H1 (cell line): ENCODE data around the gene TMEM150A. TPM values are rescaled to one million over a fixed set of nuclear protein-coding genes. Genes with fewer than 3 reads are reported as not detected.

Source experiments
- CTCF ChIA-PET: fragments of 300-600 bp; sonication (Branson Sonifier 250); formaldehyde crosslinking; loops from one replicate; lab custom pipeline; 2021; ENCODE audit not compliant: partially characterized antibody; lab: Charles Lee
- POLR2A ChIA-PET: fragments of 300-600 bp; sonication (Branson Sonifier 250); formaldehyde crosslinking; loops from one replicate; lab custom pipeline; 2021; ENCODE audit warnings: inconsistent platforms; ENCODE audit not compliant: partially characterized antibody; lab: Charles Lee
- DNase-seq, 2 experiments: peaks; one replicate each; pipeline versions ENCODE4 v3.0.0 to v3.0.0-alpha.2; 2010 to 2022; ENCODE audit warnings: low spot score in 2 of 2, low read depth in 1 of 2, mixed read lengths in 1 of 2
- FAIRE-seq: peaks from 2 replicates; lab custom pipeline; 2011; peaks lifted over from hg19 to GRCh38; lab: Jason Lieb, UNC
- H2AFZ ChIP-seq: 2 replicates; pipeline ENCODE4 v1.8.1; 2012; ENCODE audit warnings: low read length, inconsistent platforms
- H2AK5ac ChIP-seq: 2 replicates; pipeline ENCODE4 v1.6.1; 2013; ENCODE audit warnings: low read depth, low read length
- H2BK120ac ChIP-seq: replicated peaks from 2 replicates; pipeline ENCODE3; 2013; ENCODE audit warnings: low read depth, low read length, inconsistent platforms
- H2BK12ac ChIP-seq: 2 replicates; pipeline ENCODE4 v1.6.1; 2013; ENCODE audit warnings: low read depth, low read length
- H2BK15ac ChIP-seq: 2 replicates; pipeline ENCODE4 v1.6.1; 2013; ENCODE audit warnings: low read length
- H2BK20ac ChIP-seq: 2 replicates; pipeline ENCODE4 v1.6.1; 2013; ENCODE audit warnings: low read length
- H2BK5ac ChIP-seq: 2 replicates; pipeline ENCODE4 v1.6.1; 2013; ENCODE audit warnings: low read depth, low read length
- H3K14ac ChIP-seq: 2 replicates; pipeline ENCODE4 v1.6.1; 2013; ENCODE audit warnings: inconsistent platforms; ENCODE audit not compliant: insufficient read length
- H3K18ac ChIP-seq: 2 replicates; pipeline ENCODE4 v1.6.1; 2013; ENCODE audit warnings: low read length; ENCODE audit errors: extremely low read depth
- H3K23ac ChIP-seq: 2 replicates; pipeline ENCODE4 v1.6.1; 2013; ENCODE audit warnings: inconsistent platforms; ENCODE audit not compliant: insufficient read length
- H3K23me2 ChIP-seq: 2 replicates; pipeline ENCODE4 v1.6.1; 2013; ENCODE audit warnings: low read depth, low read length
- H3K27ac ChIP-seq: 2 replicates; pipeline ENCODE4 v1.6.1; 2011; ENCODE audit warnings: low read depth, low read length, inconsistent platforms
- H3K27me3 ChIP-seq, 4 experiments: replicated peaks in 1 of 4; 1 replicate in 1 of 4; 2 replicates in 3 of 4; pipeline versions ENCODE4 v1.6.1 to v1.8.1; 2011 to 2013; ENCODE audit warnings: low read length in 3 of 4, mild to moderate bottlenecking in 3 of 4, inconsistent platforms in 2 of 4, mixed read lengths in 2 of 4, moderate library complexity in 1 of 4; ENCODE audit not compliant: control insufficient read depth in 3 of 4, insufficient read depth in 3 of 4; ENCODE audit errors: extremely low read depth in 1 of 4
- H3K36me3 ChIP-seq, 4 experiments: 2 replicates each; pipeline versions ENCODE4 v1.6.1 to v1.8.1; 2011 to 2013; ENCODE audit warnings: mild to moderate bottlenecking in 4 of 4, low read length in 3 of 4, moderate library complexity in 2 of 4, control low read depth in 1 of 4, inconsistent platforms in 1 of 4; ENCODE audit not compliant: insufficient read depth in 4 of 4, control insufficient read depth in 2 of 4
- H3K4ac ChIP-seq: replicated peaks from 2 replicates; pipeline ENCODE3; 2013; ENCODE audit warnings: low read length, low read depth, mixed read lengths, inconsistent platforms; ENCODE audit not compliant: insufficient read length
- H3K4me1 ChIP-seq, 4 experiments: replicated peaks in 1 of 4; 1 replicate in 1 of 4; 2 replicates in 3 of 4; pipeline versions ENCODE4 v1.6.1 to v1.8.1; 2011 to 2013; ENCODE audit warnings: low read length in 3 of 4, inconsistent platforms in 2 of 4, mixed read lengths in 1 of 4; ENCODE audit not compliant: insufficient read depth in 4 of 4, control insufficient read depth in 3 of 4
- H3K4me2 ChIP-seq, 2 experiments: 2 replicates each; pipeline versions ENCODE4 v1.6.1 to v1.8.1; 2011 to 2013; ENCODE audit warnings: low read depth in 2 of 2, low read length in 2 of 2, control low read depth in 1 of 2, inconsistent platforms in 1 of 2, mild to moderate bottlenecking in 1 of 2; ENCODE audit not compliant: insufficient read depth in 1 of 2
- H3K4me3 ChIP-seq, 4 experiments: fragments of 200-600, 300-600 bp in 1 of 4; sonication (generic), shearing (Covaris generic), sonication (Bioruptor Twin) in 1 of 4; 2 replicates each; pipeline versions ENCODE4 v1.5.1 to v1.8.1; 2011 to 2016; ENCODE audit warnings: low read length in 4 of 4, low read depth in 3 of 4, control low read depth in 2 of 4, inconsistent platforms in 2 of 4, mild to moderate bottlenecking in 2 of 4, mixed read lengths in 1 of 4, moderate library complexity in 1 of 4; ENCODE audit not compliant: insufficient read depth in 2 of 4; ENCODE audit errors: extremely low read depth in 1 of 4
- H3K56ac ChIP-seq: replicated peaks from 2 replicates; pipeline ENCODE3; 2013; ENCODE audit warnings: low read depth, mild to moderate bottlenecking, mixed read lengths, low read length, inconsistent platforms; ENCODE audit not compliant: insufficient read length
- H3K79me1 ChIP-seq: 2 replicates; pipeline ENCODE4 v1.6.1; 2013; ENCODE audit warnings: low read depth, low read length, control low read depth
- H3K79me2 ChIP-seq, 2 experiments: 2 replicates each; pipeline versions ENCODE4 v1.6.1 to v1.8.1; 2012 to 2013; ENCODE audit warnings: low read length in 2 of 2, mild to moderate bottlenecking in 2 of 2, inconsistent platforms in 1 of 2; ENCODE audit not compliant: insufficient read depth in 2 of 2, control insufficient read depth in 1 of 2
- H3K9ac ChIP-seq, 4 experiments: replicated peaks in 1 of 4; 1 replicate in 1 of 4; 2 replicates in 3 of 4; pipeline versions ENCODE4 v1.6.1 to v1.8.1; 2011 to 2013; ENCODE audit warnings: low read depth in 3 of 4, low read length in 3 of 4, control low read depth in 2 of 4, mild to moderate bottlenecking in 2 of 4, moderate library complexity in 2 of 4, inconsistent platforms in 1 of 4; ENCODE audit errors: extremely low read depth in 1 of 4
- H3K9me3 ChIP-seq, 2 experiments: 2 replicates each; pipeline versions ENCODE4 v1.6.1 to v1.8.1; 2012 to 2013; ENCODE audit warnings: mild to moderate bottlenecking in 2 of 2, moderate library complexity in 2 of 2, control low read depth in 1 of 2, inconsistent platforms in 1 of 2, low read depth in 1 of 2, low read length in 1 of 2, mixed read lengths in 1 of 2; ENCODE audit not compliant: insufficient read depth in 2 of 2
- H4K20me1 ChIP-seq, 2 experiments: replicated peaks in 1 of 2; 2 replicates each; pipeline versions ENCODE3 to v1.8.1; 2011 to 2013; ENCODE audit warnings: inconsistent platforms in 2 of 2, low read length in 2 of 2, mild to moderate bottlenecking in 1 of 2; ENCODE audit not compliant: insufficient read depth in 2 of 2, control insufficient read depth in 1 of 2
- H4K5ac ChIP-seq: 2 replicates; pipeline ENCODE4 v1.6.1; 2013; ENCODE audit warnings: low read length, low read depth, mixed read lengths, inconsistent platforms; ENCODE audit not compliant: insufficient read length
- H4K8ac ChIP-seq: 2 replicates; pipeline ENCODE4 v1.8.0; 2013; ENCODE audit warnings: mild to moderate bottlenecking, moderate library complexity, low read length, inconsistent platforms; ENCODE audit not compliant: insufficient read depth; ENCODE audit errors: extremely low read depth
- H4K91ac ChIP-seq: replicated peaks from 2 replicates; pipeline ENCODE3; 2013; ENCODE audit warnings: low read length, mixed read lengths, inconsistent platforms; ENCODE audit not compliant: insufficient read length
- BACH1 ChIP-seq: IDR thresholded peaks from 2 replicates; pipeline ENCODE4 v1.6.1; 2012; ENCODE audit warnings: low read length, improper control_type of control experiment
- BRCA1 ChIP-seq: IDR thresholded peaks from 2 replicates; pipeline ENCODE4 v1.6.1; 2012; ENCODE audit warnings: low read depth, low read length, improper control_type of control experiment
- HDAC2 ChIP-seq, 2 experiments: fragments of 300-600 bp in 1 of 2; sonication (generic) in 1 of 2; IDR thresholded peaks; 2 replicates each; pipeline ENCODE4 v1.6.1; 2011 to 2012; ENCODE audit warnings: low read depth in 2 of 2, low read length in 2 of 2, mild to moderate bottlenecking in 2 of 2, moderate library complexity in 2 of 2, borderline replicate concordance in 1 of 2, inconsistent platforms in 1 of 2
- NANOG ChIP-seq: IDR thresholded peaks from 2 replicates; pipeline ENCODE4 v1.6.1; 2011; ENCODE audit warnings: low read length, low read depth, mild to moderate bottlenecking, inconsistent platforms; ENCODE audit not compliant: insufficient read depth, poor library complexity, severe bottlenecking
- PHF8 ChIP-seq: fragments of 200-600 bp; sonication (generic); conservative IDR thresholded peaks from 2 replicates; pipeline ENCODE4 v1.7.1; 2012; ENCODE audit warnings: low read depth, mild to moderate bottlenecking, inconsistent platforms, low read length, moderate library complexity
- POU5F1 ChIP-seq: IDR thresholded peaks from 2 replicates; pipeline ENCODE4 v1.6.1; 2011; ENCODE audit warnings: low read depth, mild to moderate bottlenecking, low read length, moderate library complexity
- RFX5 ChIP-seq: IDR thresholded peaks from 2 replicates; pipeline ENCODE4 v1.6.1; 2011; ENCODE audit warnings: low read depth, low read length, improper control_type of control experiment, borderline replicate concordance
- SIRT6 ChIP-seq: IDR thresholded peaks from one replicate; pipeline ENCODE4 v1.7.1; 2012; ENCODE audit warnings: low read length, inconsistent platforms
- SIX5 ChIP-seq: IDR thresholded peaks from 2 replicates; pipeline ENCODE4 v1.6.1; 2011; ENCODE audit warnings: mild to moderate bottlenecking, low read depth, low read length
- TBP ChIP-seq: IDR thresholded peaks from 2 replicates; pipeline ENCODE4 v1.6.1; 2011; ENCODE audit warnings: low read depth, low read length, improper control_type of control experiment
- WGBS, 2 experiments: shearing (Covaris generic) in 1 of 2; methylation state at CpG; one replicate each; pipeline versions ENCODE4 v1.1.6 to v1.1.7; 2013 to 2015; ENCODE audit warnings: low lambda C conversion rate in 2 of 2, mixed read lengths in 2 of 2, inconsistent platforms in 1 of 2, low coverage in 1 of 2, missing lambda C conversion rate in 1 of 2; ENCODE audit not compliant: insufficient replicate concordance in 2 of 2, insufficient coverage in 1 of 2, insufficient read length in 1 of 2; ENCODE audit errors: extremely low coverage in 1 of 2, missing lambda C conversion rate in 1 of 2; 5-methylcytosine and 5-hydroxymethylcytosine counted together
- polyA plus RNA-seq, 7 experiments: library from polyadenylated mRNA; depleted of rRNA in 3 of 7; stranded (reverse) in 5 of 7; unstranded in 2 of 7; fragments of >200 nt in 5 of 7; fragments of 200-250 nt in 2 of 7; gene quantifications; 1 replicate in 5 of 7; 2 replicates in 1 of 7; 4 replicates in 1 of 7; pipeline versions ENCODE4 v1.2.1 to v1.2.3, GENCODE V29; 2011 to 2013; ENCODE audit warnings: missing spikeins in 2 of 7, mixed read lengths in 2 of 7
- total RNA-seq: library from RNA; stranded (reverse); fragmentation: NEBNext Ultra II Directional; extraction: Animal tissue kit (Norgen Biotek cat#: 25700); gene quantifications from 2 replicates; pipeline ENCODE4 v1.2.1, GENCODE V29; 2021

TMEM150A gene
- total and polyA plus RNA-seq, 2 of the 8 experiments (the other 6 are each of a cell fraction or from before 2014, with no cell fraction given): 19.8 to 29.9 TPM

- no peaks in the 10 kb centered on the region for H3K27me3 ChIP-seq
- no peak overlapping the region; the same call in 1 of the 2 replicates for H4K8ac ChIP-seq
- H3K4ac ChIP-seq: no peak overlapping the region
- H3K56ac ChIP-seq: no peak overlapping the region
- peaks cover 4 to 21% (median 7%) of the 10 kb centered on the region in 4 experiments; a peak in 4 of 8 replicates for H3K36me3 ChIP-seq
- H2BK120ac ChIP-seq: no peak overlapping the region
- H3K4me1 ChIP-seq: peaks cover 0 to 12% (median 3%) of the 10 kb centered on the region in 4 experiments; a peak in 6 of 7 replicates
- H3K14ac ChIP-seq: no peak overlapping the region
- H2BK12ac ChIP-seq: no peak overlapping the region
- no peak overlapping the region for H2BK20ac ChIP-seq
- H3K9me3 ChIP-seq: no peaks in the 10 kb centered on the region
- no peak overlapping the region for H3K18ac ChIP-seq
- H2BK5ac ChIP-seq: no peak overlapping the region
- no peak overlapping the region for H4K5ac ChIP-seq
- H3K4me2 ChIP-seq: no peak overlapping the region
- peaks cover 0 to 14% of the 10 kb centered on the region in 2 experiments; a peak in 2 of 4 replicates for H3K79me2 ChIP-seq
- H2AFZ ChIP-seq: no peak overlapping the region
- no peak for DNase-seq
- no peak for FAIRE-seq
- CTCF ChIA-PET: interaction anchor here (0.9 to 1.5 kb wide), 4 partner anchors 9 to 27 kb away, joined by 3 to 5 read pairs (median 4); partner anchors contain the start of gene VAMP5
- H3K23me2 ChIP-seq: peaks cover 24% of the 10 kb centered on the region
- no peak overlapping the region for H3K23ac ChIP-seq
- POLR2A ChIA-PET: interaction anchor here (0.6 to 7.9 kb wide), 11 partner anchors 10 to 61 kb away, joined by 3 to 95 read pairs (median 4); partner anchors contain the start of genes C2orf68, MAT2A and USP39
- no peak overlapping the region for H3K9ac ChIP-seq
- no peak overlapping the region for H4K91ac ChIP-seq
- H3K79me1 ChIP-seq: peaks cover 6% of the 10 kb centered on the region; the same call in 1 of the 2 replicates
- WGBS, 2 experiments: 90% methylated on average over 17 of the region's 17 CpGs; no CpG with 5 or more reads in 1 of the 2 experiments
- peaks cover 2 to 9% of the 10 kb centered on the region in 2 experiments for H4K20me1 ChIP-seq
- H2BK15ac ChIP-seq: no peak overlapping the region
- no peak overlapping the region for H3K4me3 ChIP-seq
- H2AK5ac ChIP-seq: no peak overlapping the region
- H3K27ac ChIP-seq: no peak overlapping the region
- TF ChIP-seq SIRT6 (no peak), NANOG (no peak), TBP (no peak), PHF8 (no peak), POU5F1 (no peak), SIX5 (no peak), RFX5 (no peak), BRCA1 (no peak), HDAC2 (IDR thresholded peaks at IDR 0.05; ENCODE audit: borderline replicate concordance in 1 of 2, low read depth in 2 of 2, low read length in 2 of 2) (no peak), BACH1 (no peak)
These were observed 2.8 kb downstream of the TMEM150A start for GRCh38 chr2:85599468-85600234.
